Inferior parietal cortex (tissue), 1 donor: ENCODE data around the gene SLC2A4RG.

ENCODE experiments used
- DNase-seq: peaks from one replicate; pipeline ENCODE4 v3.0.0-alpha.2; 2016; ENCODE audit errors: extremely low spot score

The SLC2A4RG gene

DNA sequence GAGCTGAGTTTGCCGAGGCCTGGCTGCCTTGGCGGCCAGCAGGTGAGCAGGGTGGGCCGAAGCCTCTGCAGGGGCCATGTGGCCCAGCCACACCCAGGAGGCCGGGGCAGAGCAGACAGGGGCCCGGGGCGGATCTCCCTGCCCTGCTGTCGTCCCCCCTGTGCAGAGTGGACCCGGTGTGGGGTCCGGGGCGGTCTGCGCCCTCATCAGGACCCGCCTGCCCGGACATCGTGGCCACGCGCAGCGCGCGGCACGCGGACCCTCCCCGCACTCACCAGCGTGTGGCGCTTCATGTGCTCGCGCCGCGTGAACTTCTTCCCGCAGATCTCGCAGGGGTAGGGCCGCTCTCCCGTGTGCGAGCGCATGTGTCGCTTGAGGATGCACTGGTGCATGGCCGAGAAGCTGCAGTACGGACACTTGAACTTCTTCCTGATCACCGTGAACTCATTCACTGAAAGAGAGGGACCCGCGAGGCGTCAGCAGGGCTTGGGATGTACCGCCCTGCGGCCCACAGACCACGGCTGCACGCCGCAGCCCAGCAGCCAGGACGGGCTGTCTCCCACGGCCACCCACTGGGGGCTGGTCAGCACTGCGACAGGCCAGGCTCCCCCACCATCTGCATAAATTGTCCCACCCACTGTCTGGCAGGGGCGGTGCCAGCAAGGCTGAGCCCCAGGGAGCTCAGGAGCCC is 13.0 kb downstream of the SLC2A4RG start:
- DNase-seq: no peak

DNA sequence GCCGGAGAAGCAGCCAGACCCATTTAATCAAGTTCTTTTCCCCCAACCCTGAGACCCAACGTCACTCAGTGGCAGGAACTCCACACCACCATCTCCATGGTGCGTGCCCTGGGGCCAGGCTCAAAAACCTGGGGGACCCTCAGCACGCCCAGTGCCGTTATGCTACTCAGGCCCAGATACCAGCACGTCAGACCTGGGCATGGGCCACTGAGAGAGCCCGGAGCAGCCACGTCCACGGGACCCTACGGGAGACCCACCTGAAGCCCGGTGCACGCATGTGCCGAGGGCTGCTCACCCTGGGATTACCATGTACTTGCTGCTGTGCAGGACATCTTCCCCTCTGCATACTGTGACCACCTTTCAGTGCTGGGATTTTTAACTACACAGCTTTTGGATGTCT is 13.8 kb downstream of the SLC2A4RG start:
- DNase-seq: no peak

DNA sequence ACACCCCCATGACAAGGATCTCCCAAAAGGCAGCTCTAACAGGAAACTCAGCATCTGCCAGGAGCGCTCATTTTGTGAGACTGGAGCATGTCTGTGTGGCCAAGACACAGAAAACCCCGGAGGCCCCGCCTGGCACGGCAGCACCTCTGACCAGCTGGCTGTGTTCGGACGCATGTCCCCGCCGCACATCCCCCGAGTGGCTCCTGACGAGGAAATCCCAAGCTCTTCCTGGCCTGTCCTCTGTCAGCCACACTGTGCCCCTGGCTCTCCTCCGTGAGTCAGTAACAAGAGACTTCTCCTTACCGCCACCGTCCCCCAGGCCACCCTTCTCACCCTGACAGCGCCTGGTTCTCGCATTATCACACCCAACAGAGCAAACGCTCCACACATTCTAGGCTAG is 14.4 kb downstream of the SLC2A4RG start:
- DNase-seq: no peak

DNA sequence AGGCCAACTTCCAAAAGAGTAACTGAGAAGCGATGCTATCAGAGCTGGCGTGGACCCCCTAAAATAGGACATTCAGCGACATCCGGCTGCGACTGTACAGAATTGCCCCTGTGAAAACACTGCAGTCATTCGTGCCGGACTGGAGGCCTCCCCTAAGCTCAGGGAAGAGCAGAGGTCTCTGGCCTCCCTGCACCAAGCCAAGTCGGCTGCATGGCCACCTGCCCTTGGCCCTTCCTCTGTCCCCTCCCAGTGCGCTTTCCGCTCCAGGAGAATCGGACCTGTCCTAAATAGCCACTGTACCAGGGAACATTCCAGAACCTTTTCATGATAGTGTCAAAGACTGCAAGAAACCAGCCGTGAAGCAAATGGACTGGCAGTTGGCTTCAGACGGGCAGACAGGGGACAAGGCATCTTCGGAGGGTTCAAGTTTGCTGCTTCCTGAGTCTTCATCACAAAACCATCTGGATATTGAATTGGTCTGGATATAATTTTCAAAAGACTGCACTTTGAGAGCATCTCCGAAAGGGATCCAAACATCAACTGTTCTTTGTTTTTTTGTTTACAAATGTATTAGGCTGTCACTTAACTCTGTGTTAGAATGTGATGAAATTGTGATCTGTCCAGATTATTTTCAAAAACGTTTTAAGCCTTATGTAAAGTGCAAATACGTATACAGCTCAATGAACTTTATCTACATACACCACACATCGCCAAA is 16.5 kb downstream of the SLC2A4RG start:
- no peak for DNase-seq

DNA sequence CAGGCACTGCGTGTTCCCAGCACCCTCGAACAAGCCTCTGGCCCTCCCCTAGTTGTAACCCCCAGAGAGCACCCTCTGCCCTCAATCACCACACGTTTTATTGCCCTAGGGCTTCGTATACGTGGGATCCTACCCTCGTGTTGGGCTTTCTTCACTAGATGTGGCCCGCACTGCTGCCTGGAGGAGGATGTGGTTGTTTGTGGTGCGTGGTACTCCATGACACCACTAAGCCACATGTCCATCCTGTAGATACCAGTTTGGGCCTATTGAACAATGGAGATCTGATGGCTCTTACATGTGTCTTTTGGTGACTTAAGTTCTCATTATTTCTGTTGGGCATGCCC is 17.0 kb downstream of the SLC2A4RG start:
- DNase-seq: no peak

DNA sequence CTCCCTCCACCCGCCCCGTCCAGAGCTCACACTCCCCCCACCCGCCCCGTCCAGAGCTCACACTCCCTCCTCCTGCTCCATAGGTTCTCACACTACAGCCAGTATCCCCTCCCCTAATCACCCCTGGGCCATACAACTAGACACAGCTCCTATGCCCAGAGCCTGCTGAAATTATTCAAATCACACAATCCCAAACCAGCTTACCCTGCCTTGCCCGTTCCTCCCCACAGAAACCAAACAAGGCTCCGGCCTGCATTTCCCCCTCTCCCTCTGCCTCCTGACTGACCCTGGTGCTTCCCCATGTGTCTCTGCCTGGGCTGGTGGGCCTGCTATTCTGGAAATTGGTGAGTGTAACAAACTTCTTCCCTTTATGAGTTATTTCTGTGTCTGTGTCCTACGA is 18.6 kb downstream of the SLC2A4RG start:
- no peak for DNase-seq

DNA sequence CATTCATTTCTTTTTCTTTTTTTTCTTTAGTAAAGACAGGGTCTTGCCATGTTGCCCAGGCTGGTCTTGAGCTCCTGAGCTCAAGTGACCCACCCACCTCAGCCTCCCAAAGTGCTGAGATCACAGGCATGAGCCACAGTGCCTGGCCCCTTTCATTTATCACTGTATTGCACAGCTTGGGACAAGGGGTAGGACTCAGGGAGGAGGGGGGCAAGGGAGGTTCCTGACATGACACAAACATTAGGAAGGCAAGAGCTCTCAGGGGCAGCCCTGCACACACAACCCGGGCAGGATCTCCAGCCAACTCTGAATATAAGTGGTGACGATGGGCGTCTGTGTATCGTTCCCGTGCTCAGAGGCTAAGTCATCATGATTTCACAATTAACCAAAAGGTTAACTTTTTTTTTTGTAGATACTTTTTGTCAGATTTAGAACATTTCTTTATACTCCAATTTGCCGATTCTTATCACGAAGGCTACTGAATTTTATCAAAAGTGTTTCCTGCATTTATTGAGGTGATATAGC is 19.9 kb downstream of the SLC2A4RG start:
- DNase-seq: no peak

DNA sequence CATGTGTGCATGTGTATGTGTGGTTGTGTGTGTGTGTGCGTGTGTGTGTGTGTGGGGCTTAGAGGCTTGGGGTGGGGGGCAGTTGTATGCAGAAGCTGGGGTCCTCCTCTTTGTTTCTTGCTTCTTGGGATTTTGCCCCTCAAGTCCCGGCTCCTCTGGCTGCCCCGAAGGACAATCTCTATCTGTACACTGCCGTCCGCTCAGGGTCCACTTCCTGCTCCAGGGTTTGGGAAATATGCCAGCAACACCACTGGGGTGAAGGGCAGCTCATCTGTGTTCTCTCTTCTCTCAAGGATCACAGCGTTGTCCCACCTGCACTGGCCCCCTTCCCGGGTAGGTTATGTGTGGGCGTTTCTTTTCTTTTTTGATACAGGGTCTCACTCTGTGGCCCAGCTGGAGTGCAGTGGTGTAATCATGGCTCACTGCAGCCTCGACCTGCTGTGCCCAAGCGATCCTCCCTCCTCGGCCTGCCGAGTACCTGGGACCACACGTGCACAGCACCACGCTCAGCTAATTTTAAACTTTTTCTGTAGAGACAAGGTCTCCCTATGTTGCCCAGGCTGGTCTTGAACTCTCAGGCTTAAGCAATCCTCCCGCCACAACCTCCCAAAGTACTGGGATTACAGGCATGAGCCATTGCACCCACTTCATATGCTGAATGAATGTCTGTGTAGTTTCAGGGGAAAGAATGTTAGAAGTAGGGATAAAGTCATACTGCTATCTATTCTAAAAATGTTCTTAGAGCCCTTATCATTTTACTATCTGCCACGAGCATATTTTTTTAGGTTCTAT is 25.7 kb downstream of the SLC2A4RG start:
- no peak for DNase-seq

DNA sequence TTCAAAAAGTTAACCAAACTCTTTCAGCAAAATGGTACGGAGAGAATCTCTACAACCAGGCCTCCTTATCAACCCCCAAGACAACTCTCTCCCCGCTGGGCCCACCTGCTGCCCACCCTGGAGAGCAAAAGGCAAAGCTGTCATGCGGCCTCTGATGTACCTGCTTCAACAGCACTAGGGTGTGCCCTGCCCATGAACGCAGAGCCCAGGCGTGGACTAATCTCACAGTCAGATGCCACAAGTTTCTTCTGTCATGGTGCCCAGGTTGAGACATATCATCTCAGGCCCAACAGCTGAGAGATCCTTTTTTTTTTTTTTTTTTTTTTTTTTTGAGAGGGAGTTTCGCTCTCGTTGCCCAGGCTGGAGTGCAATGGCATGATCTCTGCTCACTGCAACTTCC is 26.3 kb downstream of the SLC2A4RG start:
- DNase-seq: no peak

DNA sequence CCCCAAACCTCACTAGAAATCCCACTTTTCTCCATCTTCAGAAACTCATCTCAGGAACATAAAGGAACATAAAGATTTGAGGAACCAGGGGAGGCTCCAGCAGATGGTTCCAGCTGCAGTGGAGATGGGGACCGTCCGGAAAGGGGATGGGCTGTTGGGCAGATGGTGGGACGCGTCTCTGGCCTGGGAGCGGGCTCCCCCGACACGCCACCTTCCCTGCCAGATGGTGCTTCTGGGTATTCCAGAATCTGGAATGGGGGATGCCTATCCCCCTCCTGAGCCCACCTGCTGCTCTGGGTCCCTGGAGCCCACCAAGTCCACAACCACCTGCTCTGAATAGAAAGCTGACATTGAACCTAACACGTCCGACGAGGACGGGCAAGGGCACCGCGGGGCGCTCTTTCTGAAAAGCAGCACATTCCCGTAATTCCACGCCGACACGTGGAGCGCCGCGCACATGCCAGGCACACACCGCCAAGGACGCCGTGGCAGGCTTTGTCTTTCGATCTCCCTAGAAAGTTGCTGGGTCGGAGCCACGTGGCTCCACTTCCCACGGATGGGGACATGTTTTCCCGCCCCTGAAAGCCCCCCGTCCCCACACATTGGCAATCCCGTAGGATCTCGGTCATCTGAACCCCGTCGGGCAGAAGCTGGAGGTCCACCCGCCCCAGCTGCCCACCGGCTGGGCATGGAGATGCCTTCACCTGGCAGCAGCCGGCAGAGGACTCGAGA is 27.3 kb downstream of the SLC2A4RG start:
- no peak for DNase-seq

DNA sequence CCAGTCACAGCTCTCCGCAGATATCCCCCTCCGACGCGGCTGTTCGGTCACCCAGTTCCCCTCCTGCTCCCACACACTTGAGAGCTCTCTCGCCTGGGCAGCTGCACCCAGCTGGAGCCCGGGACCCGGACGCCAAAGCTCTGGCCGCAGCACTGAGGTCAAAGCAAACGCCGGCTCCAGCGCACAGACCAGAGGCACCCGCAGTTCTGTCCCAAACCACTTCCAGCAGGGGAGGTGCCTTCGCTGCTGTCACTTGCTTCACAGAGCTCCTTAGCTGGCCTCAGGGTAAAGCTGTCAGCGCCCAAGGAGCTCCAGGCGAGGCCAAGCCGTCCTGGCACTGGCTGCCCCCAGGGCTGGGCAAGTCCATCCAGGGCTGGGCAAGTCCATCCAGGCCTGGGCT is 27.9 kb downstream of the SLC2A4RG start:
- no peak for DNase-seq

DNA sequence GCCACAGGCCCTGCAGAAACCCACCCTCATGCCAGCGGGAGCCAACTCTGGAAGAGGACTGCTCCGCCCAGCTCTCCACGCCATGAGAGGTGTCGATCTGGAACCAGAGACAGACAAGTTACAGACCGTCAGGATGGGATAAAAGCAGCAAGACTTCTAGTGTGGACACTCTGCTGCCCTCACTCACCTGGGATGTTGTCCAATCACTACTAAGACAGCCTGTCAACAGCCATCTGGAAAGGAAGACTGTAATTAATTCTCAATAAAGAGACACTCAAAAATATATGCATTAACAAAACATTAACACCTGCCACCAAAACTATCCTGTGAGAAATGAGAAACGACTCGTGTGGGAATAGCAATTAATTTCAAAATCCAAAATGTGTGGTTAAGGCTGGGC is 28.3 kb downstream of the SLC2A4RG start:
- no peak for DNase-seq

DNA sequence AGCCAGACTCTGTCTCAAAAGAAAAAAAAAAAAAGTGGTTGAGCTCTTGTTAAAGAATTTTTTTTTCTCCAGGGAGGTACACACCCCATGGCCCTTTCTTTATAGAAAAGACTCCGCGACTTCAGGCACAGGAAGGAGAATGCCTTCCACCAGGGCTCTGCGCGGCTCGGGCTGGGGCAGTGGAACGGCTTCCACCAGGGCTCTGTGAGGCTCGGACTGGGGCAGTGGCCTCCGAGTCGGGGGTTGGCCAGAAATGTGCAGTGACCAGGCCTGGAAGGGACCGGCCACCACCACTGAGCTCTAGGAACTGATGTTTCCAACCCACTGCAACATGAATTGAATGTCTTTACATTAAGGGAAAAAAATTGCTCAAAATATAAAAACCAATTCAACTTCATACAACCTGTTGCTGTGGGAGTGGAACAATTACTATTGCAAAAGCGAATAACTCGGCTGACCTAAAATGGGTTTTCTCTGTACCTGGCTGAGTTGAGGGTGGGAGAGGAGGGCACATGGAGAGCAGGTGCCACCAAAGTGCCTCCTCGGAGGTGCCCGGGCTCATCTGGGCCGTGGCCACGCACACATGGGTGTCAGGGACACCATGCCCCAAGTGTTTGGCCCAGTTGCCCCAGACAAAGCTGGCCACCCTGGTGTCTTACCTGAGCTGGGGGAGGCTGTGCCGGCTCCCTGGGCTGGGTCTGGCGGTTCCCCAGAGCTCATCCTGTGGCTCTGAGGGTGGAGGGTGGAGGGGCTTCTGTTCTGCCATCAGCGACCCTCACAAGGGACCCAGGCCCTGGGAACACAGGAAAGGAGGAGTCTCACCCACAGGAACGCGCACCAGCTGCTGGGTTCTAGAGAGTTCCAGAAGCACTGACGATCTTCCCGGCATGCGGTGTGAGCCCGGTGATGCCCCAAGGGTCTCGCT is 29.3 kb downstream of the SLC2A4RG start:
- DNase-seq: no peak

DNA sequence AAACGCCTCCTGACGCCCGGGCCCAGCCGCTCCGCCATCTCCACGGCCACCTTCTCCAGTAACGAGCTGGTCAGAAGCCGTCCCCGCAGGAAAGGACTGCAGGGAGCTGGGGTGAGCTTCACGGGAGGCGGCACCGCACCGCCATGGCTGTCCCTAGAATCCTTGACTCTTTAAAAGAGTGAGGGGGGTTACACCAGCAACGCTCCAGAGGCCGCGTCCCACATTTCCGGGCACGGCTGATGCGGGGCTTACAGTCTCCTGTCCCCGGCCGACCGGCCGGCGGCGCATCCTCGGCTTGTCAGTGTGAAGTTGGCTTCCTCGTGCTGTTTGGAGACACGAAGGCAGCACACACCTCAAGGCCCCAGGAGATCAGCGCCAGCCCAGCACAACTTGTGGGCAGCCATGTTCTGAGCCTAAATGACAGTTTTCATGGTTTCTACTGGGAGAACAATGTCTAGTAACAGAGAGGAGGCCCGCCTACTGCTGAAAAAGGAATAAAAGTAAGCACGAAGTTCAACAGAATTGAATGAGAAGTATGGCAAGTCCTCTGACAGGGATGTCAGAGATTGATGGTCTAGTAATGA is 30.4 kb downstream of the SLC2A4RG start:
- DNase-seq: no peak

DNA sequence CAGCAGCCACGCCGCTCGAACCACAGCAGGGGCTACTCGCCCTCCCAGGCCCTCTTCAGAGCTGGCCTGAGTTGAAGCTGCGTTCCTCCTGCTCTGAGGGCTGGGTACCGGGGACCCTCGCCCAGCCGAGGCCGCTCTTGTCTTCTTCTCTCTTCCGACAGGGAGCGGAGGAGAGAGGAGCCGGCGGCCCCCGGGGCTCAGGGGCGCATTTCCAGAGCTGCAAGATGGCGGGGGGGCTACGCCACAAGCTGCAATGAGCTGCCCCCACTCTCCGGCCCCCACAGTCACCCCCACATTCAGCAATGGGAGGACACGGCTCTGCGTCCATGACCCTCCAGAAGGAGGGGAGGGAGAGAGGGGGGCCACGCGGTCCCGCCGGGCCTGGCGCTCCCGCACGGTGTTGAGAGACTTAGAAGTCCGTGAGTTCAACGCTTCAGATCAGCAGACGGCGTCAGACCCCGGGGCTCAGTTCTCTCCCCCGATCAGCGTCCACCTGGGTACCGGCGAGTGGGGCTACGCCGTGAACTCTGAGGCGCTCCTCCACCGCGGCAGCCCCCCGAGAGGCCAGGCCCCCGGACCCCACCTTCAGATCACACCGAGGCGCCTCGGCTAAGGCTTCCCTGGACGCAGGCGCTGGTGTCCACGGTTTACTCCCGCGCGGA is 31.6 kb downstream of the SLC2A4RG start:
- DNase-seq: no peak

DNA sequence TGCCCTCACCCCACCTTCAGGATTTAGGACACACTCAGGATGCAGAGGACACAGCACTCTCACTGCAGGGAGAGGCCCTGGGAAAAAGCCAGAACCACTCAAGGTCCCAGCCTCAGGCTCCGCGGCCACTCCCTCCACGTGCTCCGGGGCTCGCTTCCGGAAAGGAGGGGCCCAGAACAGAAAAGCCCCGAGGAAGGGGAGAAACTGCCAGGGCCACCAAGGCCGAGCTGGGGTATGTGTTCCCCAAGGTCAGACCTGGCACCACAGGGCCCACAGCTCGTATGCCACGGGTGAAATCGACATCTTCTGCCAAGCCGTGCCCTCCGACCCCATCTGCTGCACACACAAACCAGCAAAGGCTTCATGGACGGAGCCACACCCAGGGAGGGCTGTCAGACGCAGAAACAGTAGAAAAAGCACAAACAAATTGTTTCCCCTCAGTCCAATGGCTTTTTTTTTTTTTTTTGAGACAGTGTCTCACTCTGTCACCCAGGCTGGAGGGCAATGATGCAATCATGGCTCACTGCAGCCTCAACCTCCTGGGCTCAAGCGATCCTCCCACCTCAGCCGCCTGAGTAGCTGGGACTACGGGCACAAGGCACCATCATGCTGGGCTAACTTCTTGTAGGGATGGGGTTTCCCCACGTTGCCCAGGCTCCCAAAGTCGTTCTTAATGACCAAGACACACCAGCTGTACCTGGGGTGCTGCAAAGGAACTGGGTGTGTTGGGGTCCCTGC is 33.4 kb downstream of the SLC2A4RG start:
- DNase-seq: no peak

DNA sequence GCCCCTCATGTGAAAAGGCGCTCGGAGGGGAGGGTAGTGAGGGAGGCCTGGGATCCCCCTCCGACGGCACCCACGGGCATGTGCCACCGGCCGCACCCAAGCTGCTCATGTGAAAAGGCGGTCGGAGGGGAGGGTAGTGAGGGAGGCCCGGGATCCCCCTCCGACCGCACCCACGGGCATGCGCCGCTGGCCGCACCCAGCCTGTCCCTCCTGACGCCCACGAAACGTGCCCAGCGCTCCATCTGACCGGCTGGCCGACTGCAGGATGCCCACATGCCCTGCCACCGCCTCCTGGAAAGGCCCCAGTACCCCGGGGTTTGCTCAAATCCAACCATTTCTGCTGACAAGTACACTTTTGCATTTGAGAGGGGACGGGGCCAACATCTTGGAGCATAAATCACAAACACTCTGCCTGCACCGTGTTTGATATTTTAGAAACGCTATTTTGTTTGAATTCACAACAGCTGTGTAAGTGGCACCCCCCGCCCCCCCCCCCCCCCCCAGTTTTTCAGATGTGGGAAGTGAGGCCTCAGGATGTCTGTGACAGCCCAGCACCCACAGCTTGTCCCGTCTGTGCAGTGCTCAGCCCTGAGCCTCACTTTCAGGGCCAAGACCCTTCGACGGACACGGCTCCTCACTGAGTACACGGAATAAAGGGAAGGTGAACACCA is 34.1 kb downstream of the SLC2A4RG start:
- DNase-seq: no peak

DNA sequence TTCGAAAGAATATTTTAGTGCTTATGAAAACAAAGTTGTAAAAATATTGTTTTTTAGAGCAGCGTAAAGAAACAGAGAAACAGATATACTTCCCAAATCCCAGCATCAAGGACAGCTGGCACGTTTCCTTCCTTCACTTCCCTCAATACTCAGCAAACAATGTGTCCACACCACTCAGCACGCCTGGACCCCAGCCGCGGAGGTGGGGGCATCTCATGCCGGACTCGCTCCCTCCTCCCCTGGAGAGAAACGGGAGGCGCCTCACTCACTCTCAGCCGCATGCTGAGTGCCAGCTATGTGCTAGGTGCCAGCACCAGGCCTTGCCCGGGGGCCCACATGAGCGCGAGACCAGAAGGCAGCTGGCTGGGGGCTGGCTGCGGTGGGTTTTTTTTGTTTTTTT is 34.7 kb downstream of the SLC2A4RG start:
- no peak for DNase-seq
